NCI-H1105 treated with DMSO at 0.1 percent for 48 hours (cell line): ENCODE data around the gene TTLL8.
"Not testable (repeated sequence)": the region's sequence is repeated elsewhere in the genome, so short reads cannot be mapped to it uniquely, and the experiment has no call there.

Experiments used
- DNase-seq: peaks from one replicate; lab custom pipeline; 2025; lab: John Stamatoyannopoulos, UW

The TTLL8 gene

DNA sequence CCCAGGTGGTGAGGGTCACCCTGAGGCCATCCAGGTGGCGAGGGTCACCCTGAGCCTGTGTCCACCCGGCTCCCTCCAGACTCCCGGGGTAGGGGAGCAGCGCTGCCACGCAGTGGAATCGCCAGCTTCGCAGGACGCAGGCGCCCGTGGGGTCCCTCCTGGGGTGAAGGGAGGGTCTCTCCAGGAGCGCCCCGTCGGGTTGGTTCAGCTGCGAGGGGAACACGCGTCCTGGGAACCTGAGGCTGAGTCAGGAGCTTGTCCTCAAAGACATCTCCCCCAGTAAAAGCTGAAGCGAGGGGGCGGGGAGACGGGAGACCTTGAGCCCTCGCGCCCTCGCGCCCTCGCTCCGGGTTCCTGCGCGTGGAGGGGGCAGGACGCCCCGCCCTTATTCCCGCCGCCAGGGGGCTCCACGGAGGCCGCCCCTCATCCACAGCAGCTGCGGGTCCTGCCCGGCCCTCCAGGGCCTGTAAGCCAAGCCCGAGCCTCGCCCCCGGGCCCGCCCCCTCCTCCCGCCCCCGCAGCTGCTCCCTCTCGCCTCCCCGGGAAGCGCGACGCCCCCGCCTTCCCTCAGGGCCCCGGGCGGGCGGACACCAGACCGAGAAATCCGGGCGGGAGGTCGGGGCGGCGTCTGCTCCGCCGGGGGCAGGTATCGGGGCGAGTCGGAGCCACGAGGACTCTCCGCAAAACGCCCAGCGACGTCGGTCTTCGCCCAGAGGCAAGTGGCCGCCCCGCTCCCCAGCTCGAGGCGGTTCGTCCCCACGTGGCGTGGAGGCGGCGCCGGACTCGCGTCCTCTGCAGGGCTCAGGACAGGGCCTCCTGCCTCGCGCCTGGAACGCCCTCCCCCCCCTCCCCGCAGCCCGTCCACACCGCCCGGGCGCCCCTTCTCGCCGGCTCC is 74.7 kb downstream of the TTLL8 start:
- no peak for DNase-seq

DNA sequence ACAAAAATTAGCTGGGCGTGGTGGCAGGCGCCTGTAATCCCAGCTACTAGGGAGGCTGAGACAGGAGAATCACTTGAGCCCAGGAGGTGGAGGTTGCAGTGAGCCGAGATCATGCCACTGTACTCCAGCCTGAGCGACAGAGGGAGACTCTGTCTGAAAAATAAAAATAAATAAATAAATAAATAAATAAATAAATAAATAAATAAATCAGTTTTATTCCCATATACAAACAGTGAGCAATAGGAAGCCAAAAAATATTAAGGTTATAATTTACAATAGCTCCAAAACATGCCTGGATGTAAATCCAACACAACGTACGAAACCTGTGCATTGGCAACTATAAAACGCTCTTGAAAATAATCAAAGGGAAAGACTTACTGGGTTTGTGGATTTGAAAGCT is 76.3 kb downstream of the TTLL8 start:
- DNase-seq = not testable (repeated sequence)

DNA sequence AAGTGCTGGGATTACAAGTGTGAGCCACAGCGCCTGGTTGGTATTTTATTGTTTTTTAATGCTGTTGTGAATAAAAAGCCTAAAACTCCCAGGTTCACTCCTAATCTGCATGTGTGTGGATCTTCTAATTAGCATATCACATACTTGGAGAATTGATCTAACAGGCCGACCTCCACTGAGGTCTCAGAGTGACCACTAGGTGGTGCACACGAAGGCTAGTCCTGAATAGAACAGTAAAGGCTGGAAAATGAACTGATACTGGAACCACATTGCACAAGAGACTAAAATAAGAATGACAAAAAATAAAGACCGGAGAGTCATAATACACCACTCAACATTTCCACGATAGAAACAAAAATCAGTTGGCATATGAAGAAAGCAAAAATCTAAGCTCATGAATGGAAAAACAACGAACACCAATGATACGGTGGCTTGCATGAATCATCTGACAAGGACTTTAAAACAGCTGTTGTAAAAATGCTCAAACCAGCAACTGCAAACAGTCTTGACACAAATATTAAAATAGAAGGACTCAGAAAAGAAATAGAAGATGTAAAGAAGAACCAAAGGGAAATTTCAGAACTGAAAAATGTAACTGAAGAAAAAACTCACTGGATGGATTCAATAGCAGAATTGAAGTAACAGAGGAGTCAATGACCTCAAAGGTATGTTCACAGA is 78.4 kb downstream of the TTLL8 start:
- DNase-seq = no peak

DNA sequence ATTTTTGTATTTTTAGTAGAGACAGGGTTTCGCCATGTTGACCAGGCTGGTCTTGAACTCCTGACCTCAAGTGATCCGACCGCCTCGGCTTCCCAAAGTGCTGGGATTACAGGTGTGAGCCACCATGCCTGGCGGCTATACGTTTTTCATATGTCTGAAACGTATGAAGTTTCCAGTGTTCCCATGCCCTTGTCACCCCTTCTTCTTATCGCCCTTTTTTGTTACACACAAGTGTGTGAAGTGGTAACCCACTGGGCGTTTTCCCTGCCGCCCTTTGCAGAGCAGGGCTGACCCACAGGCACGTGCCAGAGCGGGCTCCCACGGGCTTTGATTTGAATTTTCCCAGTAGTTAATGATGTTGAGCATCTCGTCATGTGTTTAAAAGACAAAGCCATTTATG is 80.5 kb downstream of the TTLL8 start:
- no peak for DNase-seq

DNA sequence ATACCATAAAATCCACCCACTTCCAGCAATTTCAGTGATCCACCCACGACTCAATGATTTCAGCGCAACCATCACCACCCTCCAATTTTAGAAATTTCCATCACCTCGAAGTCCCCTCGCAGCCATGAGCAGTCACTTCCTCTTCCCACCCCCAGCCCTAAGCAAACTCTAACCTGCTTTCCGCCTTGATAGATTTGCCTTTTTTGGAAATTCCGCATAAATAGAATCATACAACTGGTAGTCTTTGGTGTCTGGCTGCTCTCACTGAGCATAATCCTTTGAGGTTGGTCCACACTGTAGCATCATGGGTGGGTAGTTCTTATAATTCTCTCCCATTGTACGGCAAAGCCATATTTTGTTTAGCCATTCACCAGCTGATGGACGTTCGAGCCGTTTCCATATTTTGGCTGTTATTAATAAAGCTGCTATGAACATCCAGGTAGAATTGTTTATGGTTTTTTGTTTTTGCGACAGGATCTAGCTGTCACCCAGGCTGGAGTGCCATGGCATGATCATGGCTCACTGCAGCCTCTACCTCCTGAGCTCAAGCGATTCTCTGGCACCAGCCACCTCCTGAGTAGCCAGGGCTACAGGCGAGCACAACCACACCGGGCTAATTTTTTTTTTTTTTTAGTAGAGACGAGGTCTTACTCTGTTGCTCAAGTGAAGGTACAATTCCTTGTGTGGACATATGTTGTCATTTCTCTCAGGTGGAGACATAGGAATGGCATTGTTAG is 81.5 kb downstream of the TTLL8 start:
- DNase-seq = no peak

- no peak for DNase-seq
These were observed 82.3 kb downstream of the TTLL8 start for GRCh38 chr22:49975543-49976389.

DNA sequence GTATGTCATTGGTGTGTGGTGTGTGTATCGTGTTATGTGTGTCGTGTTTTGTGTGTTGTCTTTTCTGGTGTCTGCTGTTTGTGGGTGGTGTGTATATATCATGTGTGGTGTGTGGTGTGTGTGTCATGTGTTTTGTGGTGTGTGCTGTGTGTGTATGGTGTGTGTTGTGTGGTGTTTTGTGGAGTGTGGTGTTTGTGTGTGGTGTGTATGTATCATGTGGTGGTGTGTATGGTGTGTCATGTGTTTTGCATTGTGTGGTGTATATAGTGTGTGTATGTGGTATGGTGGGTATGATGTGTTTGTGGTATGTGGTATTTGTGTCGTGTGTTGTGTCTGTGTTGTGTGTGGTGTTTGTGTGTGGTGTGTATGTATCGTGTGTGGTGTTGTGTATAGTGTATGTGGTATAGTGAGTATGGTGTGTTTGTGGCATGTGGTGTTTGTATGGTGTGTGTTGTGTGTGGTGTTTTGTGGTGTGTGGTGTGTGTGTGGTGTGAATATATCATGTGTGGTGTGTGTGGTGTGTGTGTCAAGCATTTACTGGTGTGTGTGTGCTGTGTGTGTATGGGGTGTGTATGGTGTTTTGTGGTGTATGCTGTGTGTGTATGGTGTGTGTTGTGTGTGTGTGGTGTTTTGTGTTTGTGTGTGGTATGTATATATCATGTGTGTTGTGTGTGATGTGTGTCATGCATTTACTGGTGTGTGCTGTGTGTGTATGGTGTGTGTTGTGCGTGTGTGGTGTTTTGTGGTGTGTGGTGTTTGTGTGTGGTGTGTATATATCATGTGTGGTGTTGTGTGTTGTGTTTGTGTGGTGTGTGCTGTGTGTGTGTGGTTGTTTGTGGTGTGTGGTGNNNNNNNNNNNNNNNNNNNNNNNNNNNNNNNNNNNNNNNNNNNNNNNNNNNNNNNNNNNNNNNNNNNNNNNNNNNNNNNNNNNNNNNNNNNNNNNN is 84.8 kb downstream of the TTLL8 start:
- no peak for DNase-seq

- DNase-seq = no peak
These were observed 85.7 kb downstream of the TTLL8 start for GRCh38 chr22:49972163-49973017.

DNA sequence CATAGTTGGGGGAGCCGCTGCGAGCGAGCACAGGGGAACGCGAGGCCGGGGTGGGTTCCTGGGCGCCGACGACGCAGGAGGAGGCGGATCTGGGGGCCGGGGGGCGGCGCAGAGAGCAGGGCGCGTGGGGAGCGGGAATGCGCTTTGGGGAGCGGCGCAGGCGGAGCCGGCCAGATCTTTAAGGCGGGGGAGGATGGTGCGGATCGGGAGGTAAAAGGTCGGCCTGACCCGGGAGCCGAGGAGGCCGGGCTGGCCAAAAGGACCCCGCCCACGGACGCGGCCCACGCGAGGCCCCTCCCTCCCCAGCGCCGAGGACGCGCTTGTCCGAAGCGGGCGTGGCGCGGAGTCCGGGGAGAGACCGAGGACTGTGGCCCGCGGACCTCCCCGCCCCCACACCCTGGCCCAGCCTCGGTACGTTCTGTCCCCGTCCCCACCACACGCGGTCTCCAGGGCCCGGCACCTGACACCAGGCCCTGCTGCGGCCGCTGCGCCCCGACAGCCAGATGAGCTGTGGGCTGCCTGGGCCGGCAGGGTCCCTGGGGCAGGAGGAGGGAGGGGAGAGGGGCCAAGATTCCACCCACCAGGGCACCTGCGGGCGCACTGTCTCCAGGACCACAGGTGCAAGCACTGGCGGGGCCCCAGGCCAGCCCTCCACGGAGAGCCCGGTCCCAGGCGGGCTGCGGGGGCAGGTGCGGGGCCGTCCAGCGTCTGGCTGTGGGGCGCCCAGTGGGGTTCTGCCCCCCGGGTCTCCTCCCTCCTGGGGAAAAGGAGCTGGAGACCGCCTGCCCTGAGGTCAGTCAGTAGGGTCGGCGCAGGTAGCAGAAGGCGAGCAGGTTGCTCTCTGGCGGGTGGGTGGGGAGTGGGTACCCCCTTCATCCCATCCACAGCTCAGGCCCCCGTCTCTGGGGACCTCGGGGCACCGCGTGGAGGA is 86.6 kb downstream of the TTLL8 start:
- no peak for DNase-seq

- DNase-seq = peak; percentile 64
These were observed 87.4 kb downstream of the TTLL8 start for GRCh38 chr22:49970528-49971231.

- DNase-seq = no peak
These were observed 88.2 kb downstream of the TTLL8 start for GRCh38 chr22:49969751-49970527.

DNA sequence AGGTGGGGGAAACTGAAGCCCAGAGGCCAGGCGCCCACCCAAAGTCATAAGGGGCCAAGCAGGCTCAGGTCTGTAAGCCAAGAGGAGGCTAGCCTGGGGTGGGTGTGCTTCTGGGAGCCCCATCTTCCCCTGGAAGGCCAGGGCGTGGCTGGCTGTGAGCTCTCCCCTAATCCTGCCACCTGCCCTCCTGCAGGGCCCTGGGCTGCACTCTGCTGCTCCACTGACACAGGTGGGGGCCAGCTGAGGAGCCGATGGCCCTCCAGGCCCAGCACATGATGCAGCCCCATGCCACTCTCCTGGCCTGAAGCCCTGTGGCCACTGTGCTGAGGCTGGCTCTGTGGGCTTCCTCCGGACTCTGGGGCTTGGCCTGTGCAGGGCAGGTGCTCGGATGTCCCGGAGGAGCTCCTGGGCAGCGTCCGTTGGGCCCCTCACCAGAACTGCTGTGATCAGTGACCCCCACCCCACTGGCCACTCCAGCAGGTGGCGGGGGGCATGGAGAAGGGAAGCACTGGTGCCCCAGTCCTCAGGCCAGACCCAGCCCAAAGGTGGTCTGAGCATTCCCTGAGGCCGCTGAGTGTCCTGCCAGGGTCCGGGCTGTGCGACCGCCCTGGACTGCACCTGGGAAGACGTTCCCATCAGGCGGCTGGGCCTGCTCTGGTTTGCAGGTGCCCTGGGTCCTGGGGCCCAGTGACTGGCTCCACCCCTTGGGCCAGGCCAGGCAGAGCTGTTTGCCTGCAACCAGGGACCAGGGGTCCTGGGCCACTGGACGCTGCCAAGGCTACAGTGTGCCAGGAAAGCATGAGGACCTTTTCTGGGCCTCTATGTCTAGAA is 89.1 kb downstream of the TTLL8 start:
- DNase-seq = no peak
